GM21723 (cell line): ENCODE data around the gene CEP128.

Experiments used
- ATAC-seq: cut with Tn5 transposase; IDR thresholded peaks from one replicate; pipeline ENCODE4 v1.9.1; 2021; ENCODE audit warnings: mild to moderate bottlenecking, moderate library complexity; ENCODE audit not compliant: unreplicated experiment

Gene CEP128

GRCh38 chr14:80564051-80564450 lies 377.5 kb downstream of the CEP128 start:
- no peak for ATAC-seq

- peak; percentile 93 for ATAC-seq
Measured at GRCh38 chr14:80560800-80561657, 380.5 kb downstream of the CEP128 start.

GRCh38 chr14:80554139-80554538 lies 387.4 kb downstream of the CEP128 start:
- ATAC-seq: no peak

- ATAC-seq: no peak
Measured at GRCh38 chr14:80549141-80549540, 392.4 kb downstream of the CEP128 start.

- ATAC-seq: no peak
Measured at GRCh38 chr14:80545935-80546854, 395.3 kb downstream of the CEP128 start.

- no peak for ATAC-seq
Measured at GRCh38 chr14:80544366-80544765, 397.2 kb downstream of the CEP128 start.

GRCh38 chr14:80543211-80543610 lies 398.3 kb downstream of the CEP128 start:
- ATAC-seq: no peak

- ATAC-seq: no peak
Measured at GRCh38 chr14:80538633-80539375, 402.7 kb downstream of the CEP128 start.

- no peak for ATAC-seq
Measured at GRCh38 chr14:80537626-80538025, 403.9 kb downstream of the CEP128 start.

GRCh38 chr14:80536456-80536855 lies 405.1 kb downstream of the CEP128 start:
- no peak for ATAC-seq

- ATAC-seq: no peak
Measured at GRCh38 chr14:80535171-80535570, 406.4 kb downstream of the CEP128 start.

- no peak for ATAC-seq
Measured at GRCh38 chr14:80523518-80524117, 417.9 kb downstream of the CEP128 start.

GRCh38 chr14:80522936-80523335 lies 418.6 kb downstream of the CEP128 start:
- ATAC-seq: no peak

- no peak for ATAC-seq
Measured at GRCh38 chr14:80522411-80522810, 419.1 kb downstream of the CEP128 start.

- ATAC-seq: no peak
Measured at GRCh38 chr14:80521456-80521855, 420.1 kb downstream of the CEP128 start.

- no peak for ATAC-seq
Measured at GRCh38 chr14:80519002-80519401, 422.5 kb downstream of the CEP128 start.

GRCh38 chr14:80518173-80518572 lies 423.4 kb downstream of the CEP128 start:
- ATAC-seq: no peak

- ATAC-seq: no peak
Measured at GRCh38 chr14:80507292-80507869, 434.2 kb downstream of the CEP128 start.

- no peak for ATAC-seq
Measured at GRCh38 chr14:80504781-80505180, 436.8 kb downstream of the CEP128 start.

GRCh38 chr14:80498533-80498932 lies 443.0 kb downstream of the CEP128 start:
- ATAC-seq: no peak
